ENCODE results near the gene GRPEL1. TPM values are rescaled to one million over a fixed set of nuclear protein-coding genes. Genes with fewer than 3 reads are reported as not detected.

GRPEL1 gene
- total RNA-seq, 2 experiments from 2014 or later: 113 TPM

DNA sequence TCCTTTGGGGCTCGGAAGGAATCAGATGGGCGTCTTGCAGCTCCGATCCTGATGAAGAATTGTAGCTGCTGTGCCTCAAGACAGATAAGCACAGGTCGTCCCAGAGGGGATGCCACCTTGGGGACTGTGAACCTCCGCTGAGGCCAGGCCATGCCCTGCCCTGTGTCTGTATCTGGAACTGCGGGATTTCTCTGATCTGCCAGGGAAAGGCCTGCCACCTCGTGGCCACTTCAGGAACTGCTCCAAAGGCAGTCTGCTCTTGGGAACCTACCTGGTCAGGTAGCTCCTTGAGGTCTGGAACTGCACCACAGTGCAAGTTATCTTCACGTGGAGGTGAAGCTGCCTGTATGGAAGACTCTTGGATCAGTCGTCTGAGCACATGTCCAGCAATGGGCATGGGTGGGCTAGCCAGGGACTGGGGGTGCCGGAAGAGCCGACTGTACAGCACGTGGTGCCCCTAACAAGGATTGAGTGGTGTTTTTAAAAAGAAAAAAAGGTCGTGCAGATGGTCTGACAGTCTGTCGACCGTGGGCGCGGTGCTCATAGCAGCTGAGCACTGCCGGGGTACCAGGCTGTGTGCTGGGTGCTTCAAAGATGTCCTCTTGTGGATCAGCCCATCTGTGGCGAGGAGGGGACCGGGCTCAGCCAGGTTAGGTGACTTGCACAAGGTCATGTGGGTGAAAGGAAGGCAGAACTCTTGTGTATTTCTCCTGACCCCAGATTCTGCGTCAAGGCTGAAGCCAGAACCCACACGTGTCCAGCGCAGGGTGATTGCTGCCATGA, 3.1 kb upstream of the GRPEL1 start:
- POLR2A ChIA-PET: no interaction called here

GRCh38 chr4:7068883-7069282, 1.0 kb upstream of the GRPEL1 start:
- CTCF ChIA-PET: interaction anchor here (0.8 to 6.2 kb wide), 9 partner anchors 9 to 353 kb away, joined by 3 to 76 read pairs (median 4); partner anchors contain the start of genes BLOC1S4 and TADA2B
- POLR2A ChIA-PET: interaction anchor here (1.2 to 4.0 kb wide), 5 partner anchors 25 to 159 kb away, joined by 3 to 55 read pairs (median 6); partner anchors contain the start of genes TADA2B and TBC1D14

More for the DNA sequence above, 3.1 kb upstream of the GRPEL1 start:
- CTCF ChIA-PET: interaction anchor here (0.6 to 6.2 kb wide), 20 partner anchors 9 to 363 kb away, joined by 3 to 76 read pairs (median 4); partner anchors contain the start of gene TADA2B

DNA sequence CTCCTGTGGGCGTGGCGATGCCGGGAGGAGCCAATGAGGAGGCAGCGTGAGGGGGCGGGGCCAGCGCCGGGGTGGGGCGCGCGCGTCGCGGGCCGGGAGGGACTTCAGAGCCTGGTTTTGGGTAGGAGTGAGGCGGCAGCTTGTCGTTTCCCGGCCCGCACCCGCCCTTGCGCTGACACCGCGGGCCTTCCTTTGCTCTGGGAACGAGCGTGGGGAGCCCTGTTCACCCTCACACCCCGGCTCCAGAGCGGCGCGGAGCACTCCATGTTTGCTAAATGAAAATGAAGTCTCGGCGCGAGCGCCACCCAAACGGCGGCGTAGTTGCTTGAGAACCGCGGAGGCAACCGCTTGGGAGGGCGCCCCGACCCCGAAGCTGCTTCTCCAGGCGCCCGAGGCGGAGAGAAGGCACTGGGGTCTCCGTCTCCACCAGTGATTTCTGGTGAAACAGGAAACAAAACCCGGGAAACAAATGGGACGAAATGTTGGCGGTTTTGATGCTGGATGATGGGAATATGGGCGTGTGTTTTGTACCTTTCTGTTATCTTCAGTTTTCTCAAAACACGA, 497 bp upstream of the GRPEL1 start:
- POLR2A ChIA-PET: interaction anchor here (0.7 to 4.0 kb wide), 15 partner anchors 9 to 427 kb away, joined by 3 to 55 read pairs (median 4); partner anchors contain the start of genes BLOC1S4, MRFAP1L1, TADA2B and TBC1D14
- CTCF ChIA-PET: interaction anchor here (0.8 to 6.2 kb wide), 9 partner anchors 8 to 352 kb away, joined by 3 to 76 read pairs (median 4); partner anchors contain the start of genes BLOC1S4 and TADA2B

DNA sequence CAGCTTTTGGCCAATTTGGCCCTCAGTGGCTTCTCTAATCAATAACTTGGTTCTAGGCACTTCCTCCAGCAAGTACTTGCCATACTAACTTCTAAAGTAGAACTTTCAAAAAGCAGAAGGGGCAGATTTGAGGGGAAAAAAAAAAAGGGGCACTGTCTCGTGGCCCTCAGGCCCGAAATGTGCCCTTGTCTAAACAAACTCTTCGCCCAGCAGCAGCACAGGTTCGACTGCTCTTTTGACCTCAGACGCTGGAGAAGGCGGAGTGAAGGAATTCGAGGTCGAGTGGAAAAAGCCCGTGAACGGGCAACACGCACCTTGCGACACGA, 775 bp downstream of the GRPEL1 start:
- ChIA-PET CTCF (interaction anchor here (0.7 to 6.2 kb wide), 8 partner anchors 10 to 377 kb away, joined by 3 to 76 read pairs (median 4); partner anchors contain the start of gene TADA2B), POLR2A (interaction anchor here (0.6 to 4.0 kb wide), 13 partner anchors 8 to 408 kb away, joined by 3 to 55 read pairs (median 4); partner anchors contain the start of genes BLOC1S4, MRFAP1L1 and TADA2B)

GRCh38 chr4:7066493-7066892, 1.4 kb downstream of the GRPEL1 start:
- ChIA-PET POLR2A (interaction anchor here (2.1 to 4.0 kb wide), 2 partner anchors 23 to 350 kb away, joined by 7 to 55 read pairs; partner anchors contain the start of genes BLOC1S4 and TADA2B), CTCF (interaction anchor here (1.3 to 6.2 kb wide), 4 partner anchors 10 to 24 kb away, joined by 3 to 76 read pairs (median 4); partner anchors contain the start of gene TADA2B)

DNA sequence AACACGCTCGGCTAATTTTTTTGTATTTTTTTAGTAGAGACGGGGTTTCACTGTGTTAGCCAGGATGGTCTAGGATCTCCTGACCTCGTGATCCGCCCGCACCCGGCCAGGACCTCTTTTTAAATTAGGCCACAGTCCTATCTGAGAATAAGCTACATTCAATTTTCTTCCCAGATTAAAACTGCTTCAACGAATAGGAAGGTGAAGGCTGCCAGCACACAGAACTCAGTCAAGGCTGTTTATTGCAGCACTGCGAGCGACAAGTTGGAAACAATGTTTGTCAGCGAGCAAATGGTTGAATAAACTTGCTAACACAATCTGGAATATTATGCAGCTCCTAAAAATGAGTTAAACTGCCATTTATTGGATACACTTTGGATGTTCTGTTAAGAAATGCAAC, 1.9 kb downstream of the GRPEL1 start:
- ChIA-PET POLR2A (interaction anchor here (4.0 kb wide), 1 partner anchor 22 kb away, joined by 55 read pairs; the partner anchor contains the start of gene TADA2B), CTCF (interaction anchor here (1.5 to 6.2 kb wide), 3 partner anchors 9 to 23 kb away, joined by 3 to 76 read pairs (median 5); partner anchors contain the start of gene TADA2B)

DNA sequence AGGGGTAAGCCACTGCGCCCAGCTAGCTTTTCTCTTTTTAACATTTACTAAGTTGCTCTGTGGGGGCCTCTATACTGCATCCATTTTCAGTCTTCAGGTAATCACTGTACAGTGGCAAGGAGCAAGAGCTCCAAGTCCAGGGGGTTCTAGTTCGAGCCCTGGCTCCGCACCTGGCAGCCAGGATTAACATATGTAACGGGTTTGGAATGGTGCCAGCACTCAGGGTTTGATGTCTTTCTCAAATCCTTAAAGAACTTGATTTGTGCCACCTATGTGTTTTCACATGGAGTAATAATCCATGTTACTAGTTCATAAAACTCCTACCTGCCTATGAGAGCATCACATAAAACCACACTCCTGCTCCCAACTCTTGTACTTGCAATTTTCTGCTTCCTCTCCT, 4.5 kb downstream of the GRPEL1 start:
- POLR2A ChIA-PET: interaction anchor here (0.8 kb wide), 1 partner anchor 403 kb away, joined by 4 read pairs; no protein-coding TSS in a partner anchor

DNA sequence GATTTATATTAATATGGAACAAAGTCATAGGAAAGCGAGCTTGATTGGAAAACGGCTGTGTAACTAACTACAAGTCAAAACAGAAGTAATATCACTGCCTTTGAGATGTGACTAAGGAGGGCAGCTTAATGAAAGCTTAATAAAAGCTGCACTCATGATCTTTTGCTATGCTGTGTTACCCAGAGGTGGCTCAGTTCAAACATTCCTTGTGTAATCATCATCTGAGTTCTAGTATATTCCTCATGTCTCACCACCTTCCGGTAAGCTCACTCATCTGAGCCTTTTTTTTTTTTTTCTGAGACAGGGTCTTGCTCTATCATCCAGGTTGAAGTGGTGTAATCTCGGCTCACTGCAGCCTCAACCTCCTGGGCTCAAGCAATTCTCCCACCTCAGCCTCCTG, 5.0 kb downstream of the GRPEL1 start:
- ChIA-PET CTCF (interaction anchor here (0.6 to 1.1 kb wide), 3 partner anchors 12 to 189 kb away, joined by 3 to 6 read pairs (median 4); no protein-coding TSS in a partner anchor), POLR2A (interaction anchor here (0.6 to 1.2 kb wide), 4 partner anchors 10 to 1376 kb away, joined by 3 to 4 read pairs (median 3); no protein-coding TSS in a partner anchor)

More for the DNA sequence above, 4.5 kb downstream of the GRPEL1 start:
- CTCF ChIA-PET: interaction anchor here (1.1 kb wide), 1 partner anchor 18 kb away, joined by 4 read pairs; no protein-coding TSS in a partner anchor

DNA sequence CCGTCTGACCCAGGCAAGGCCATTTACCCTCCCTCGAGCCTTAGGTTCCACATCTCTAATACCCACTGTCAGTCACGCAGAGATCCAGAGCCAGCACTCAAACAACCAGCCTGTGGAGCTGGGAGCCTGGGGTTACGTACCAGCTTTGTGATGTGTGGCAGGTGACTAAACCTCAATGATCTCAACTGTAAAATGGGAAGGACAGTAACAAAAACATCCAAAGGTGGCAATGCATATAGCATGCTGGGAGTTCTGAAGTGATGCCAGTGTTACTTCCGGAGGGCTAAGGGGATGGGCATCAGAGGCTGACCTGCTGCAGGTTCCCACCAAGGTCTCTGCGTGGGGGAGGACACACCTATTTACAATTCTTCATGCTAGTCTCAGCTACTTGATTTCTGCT, 6.0 kb downstream of the GRPEL1 start:
- POLR2A ChIA-PET: interaction anchor here (1.2 kb wide), 1 partner anchor 18 kb away, joined by 3 read pairs; no protein-coding TSS in a partner anchor

DNA sequence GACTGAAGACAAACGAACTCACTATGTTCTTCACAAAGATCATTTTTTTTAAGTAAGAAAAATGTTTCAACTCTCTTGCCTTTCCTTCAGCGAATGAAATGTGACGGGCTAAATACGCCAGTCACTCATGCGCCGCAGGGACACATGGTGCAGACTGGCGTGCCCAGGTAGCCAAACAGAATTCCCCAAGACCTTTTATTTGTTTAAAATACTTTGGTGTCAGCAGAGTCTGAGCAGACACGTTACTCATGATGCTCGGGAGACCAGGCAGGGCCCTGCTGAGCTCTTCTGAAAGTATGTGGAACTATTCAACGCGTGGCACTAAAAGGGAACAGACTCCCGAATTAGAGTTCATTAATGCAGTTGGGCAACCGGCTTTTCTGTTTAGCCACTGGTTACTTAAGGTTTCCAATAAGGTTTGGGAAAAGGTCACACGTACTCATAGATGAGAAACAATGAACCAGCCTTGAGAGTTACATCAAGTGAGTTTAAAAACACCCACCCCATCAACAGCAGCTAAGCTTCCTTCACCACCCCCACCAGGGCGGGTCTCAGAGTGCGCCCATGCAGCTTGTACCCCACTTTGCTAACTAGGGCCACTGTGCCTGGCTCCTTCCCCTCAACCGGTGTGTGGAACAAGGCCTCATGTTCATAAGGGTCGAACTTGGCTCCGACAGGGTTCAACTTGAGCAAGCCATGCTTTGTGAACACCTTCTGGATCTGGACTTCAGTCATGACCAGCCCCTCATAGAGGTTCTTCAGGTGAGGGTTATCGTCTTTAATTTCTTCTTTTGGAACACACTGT, 7.3 kb downstream of the GRPEL1 start:
- ChIA-PET CTCF (interaction anchor here (1.4 to 2.0 kb wide), 2 partner anchors 9 to 18 kb away, joined by 3 to 4 read pairs; a partner anchor contains a TSS), POLR2A (interaction anchor here (1.5 kb wide), 1 partner anchor 13 kb away, joined by 3 read pairs; no protein-coding TSS in a partner anchor)

More for the DNA sequence above, 6.0 kb downstream of the GRPEL1 start:
- CTCF ChIA-PET: interaction anchor here (0.6 to 2.0 kb wide), 4 partner anchors 9 to 188 kb away, joined by 3 to 6 read pairs (median 4); a partner anchor contains a TSS

- CTCF ChIA-PET: interaction anchor here (1.4 to 2.0 kb wide), 2 partner anchors 10 to 17 kb away, joined by 3 to 4 read pairs; a partner anchor contains a TSS
Observed at GRCh38 chr4:7059662-7060061, 8.2 kb downstream of the GRPEL1 start.

GRCh38 chr4:7058792-7059191, 9.1 kb downstream of the GRPEL1 start:
- CTCF ChIA-PET: interaction anchor here (1.4 to 2.0 kb wide), 2 partner anchors 11 to 16 kb away, joined by 6 to 10 read pairs; partner anchors contain the start of gene TADA2B

More at GRCh38 chr4:7059662-7060061, 8.2 kb downstream of the GRPEL1 start:
- POLR2A ChIA-PET: interaction anchor here (0.8 to 1.5 kb wide), 3 partner anchors 8 to 14 kb away, joined by 3 to 4 read pairs (median 3); partner anchors contain the start of gene GRPEL1

GRCh38 chr4:7055990-7056325, 11.9 kb downstream of the GRPEL1 start:
- CTCF ChIA-PET: interaction anchor here (1.5 to 1.7 kb wide), 2 partner anchors 10 to 12 kb away, joined by 4 to 5 read pairs; partner anchors contain the start of gene TADA2B
- POLR2A ChIA-PET: no interaction called here

More at GRCh38 chr4:7058792-7059191, 9.1 kb downstream of the GRPEL1 start:
- POLR2A ChIA-PET: interaction anchor here (0.9 kb wide), 1 partner anchor 13 kb away, joined by 3 read pairs; no protein-coding TSS in a partner anchor

GRCh38 chr4:7055111-7055989, 12.5 kb downstream of the GRPEL1 start:
- CTCF ChIA-PET: interaction anchor here (1.5 to 1.6 kb wide), 2 partner anchors 12 to 13 kb away, joined by 3 to 4 read pairs; partner anchors contain the start of gene TADA2B
- POLR2A ChIA-PET: interaction anchor here (1.1 kb wide), 1 partner anchor 12 kb away, joined by 4 read pairs; the partner anchor contains the start of gene GRPEL1

DNA sequence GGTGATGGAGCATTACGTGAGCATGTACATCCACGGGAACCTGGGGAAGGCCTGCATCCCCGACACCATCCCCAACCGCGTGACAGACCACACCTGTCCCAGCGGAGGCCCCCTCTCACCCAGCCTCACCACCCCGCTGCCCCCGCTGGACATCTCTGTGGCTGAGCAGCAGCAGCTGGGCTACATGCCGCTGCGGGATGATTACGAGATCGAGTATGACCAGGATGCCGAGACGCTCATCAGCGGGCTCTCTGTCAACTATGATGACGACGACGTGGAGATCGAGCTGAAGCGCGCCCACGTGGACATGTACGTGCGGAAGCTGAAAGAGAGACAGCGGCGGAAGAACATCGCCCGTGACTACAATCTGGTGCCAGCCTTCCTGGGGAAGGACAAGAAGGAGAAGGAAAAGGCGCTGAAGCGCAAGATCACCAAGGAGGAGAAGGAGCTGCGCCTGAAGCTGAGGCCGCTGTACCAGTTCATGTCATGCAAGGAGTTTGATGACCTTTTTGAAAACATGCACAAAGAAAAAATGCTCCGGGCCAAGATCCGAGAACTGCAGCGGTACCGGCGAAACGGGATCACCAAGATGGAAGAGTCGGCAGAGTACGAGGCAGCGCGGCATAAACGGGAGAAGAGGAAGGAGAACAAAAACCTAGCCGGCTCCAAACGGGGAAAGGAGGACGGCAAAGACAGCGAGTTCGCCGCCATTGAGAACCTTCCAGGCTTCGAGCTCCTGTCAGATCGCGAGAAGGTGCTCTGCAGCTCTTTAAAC, 13.6 kb downstream of the GRPEL1 start:
- ChIA-PET CTCF (interaction anchor here (1.6 kb wide), 1 partner anchor 12 kb away, joined by 3 read pairs; no protein-coding TSS in a partner anchor), POLR2A (interaction anchor here (1.1 kb wide), 1 partner anchor 13 kb away, joined by 4 read pairs; the partner anchor contains the start of gene GRPEL1)

Data from activated CD8-positive, alpha-beta memory T cell treated with anti-CD3 and anti-CD28 coated beads for 36 hours (primary cell).